T-helper 2 cell treated with Interferon-gamma antibody and Interleukin-4, amounts not matched to agents 5 μg/mL and 100 μg/mL, for 36 hours (primary cell): ENCODE results near the gene ALS2.

ENCODE experiments used
- DNase-seq: peaks from one replicate; pipeline ENCODE4 v3.0.0; 2021; ENCODE audit warnings: low spot score
- H3K27ac Mint-ChIP-seq: one replicate; pipeline ENCODE4 v1.8.0; 2021; ENCODE audit warnings: mild to moderate bottlenecking, mixed read lengths
- H3K27me3 Mint-ChIP-seq: one replicate; pipeline ENCODE4 v1.8.0; 2021; ENCODE audit warnings: low read depth, mixed read lengths
- H3K36me3 Mint-ChIP-seq: one replicate; pipeline ENCODE4 v1.8.0; 2021; ENCODE audit warnings: low read depth, mixed read lengths
- H3K4me1 Mint-ChIP-seq: one replicate; pipeline ENCODE4 v1.8.0; 2021; ENCODE audit warnings: low read depth, mixed read lengths
- H3K4me3 Mint-ChIP-seq: one replicate; pipeline ENCODE4 v1.8.0; 2022; ENCODE audit warnings: mild to moderate bottlenecking, moderate library complexity, mixed read lengths
- H3K9me3 Mint-ChIP-seq: one replicate; pipeline ENCODE4 v1.8.0; 2021; ENCODE audit warnings: mixed read lengths

The ALS2 gene

GRCh38 chr2:201669865-201670264, 110.9 kb downstream of the ALS2 start:
- no peak overlapping the region for H3K4me3 Mint-ChIP-seq
- no peaks in the 10 kb centered on the region for H3K36me3 Mint-ChIP-seq
- no peaks in the 10 kb centered on the region for H3K9me3 Mint-ChIP-seq
- no peak for DNase-seq
- H3K27me3 Mint-ChIP-seq = peaks cover 13% of the 10 kb centered on the region
- no peaks in the 10 kb centered on the region for H3K4me1 Mint-ChIP-seq
- no peak overlapping the region for H3K27ac Mint-ChIP-seq

DNA sequence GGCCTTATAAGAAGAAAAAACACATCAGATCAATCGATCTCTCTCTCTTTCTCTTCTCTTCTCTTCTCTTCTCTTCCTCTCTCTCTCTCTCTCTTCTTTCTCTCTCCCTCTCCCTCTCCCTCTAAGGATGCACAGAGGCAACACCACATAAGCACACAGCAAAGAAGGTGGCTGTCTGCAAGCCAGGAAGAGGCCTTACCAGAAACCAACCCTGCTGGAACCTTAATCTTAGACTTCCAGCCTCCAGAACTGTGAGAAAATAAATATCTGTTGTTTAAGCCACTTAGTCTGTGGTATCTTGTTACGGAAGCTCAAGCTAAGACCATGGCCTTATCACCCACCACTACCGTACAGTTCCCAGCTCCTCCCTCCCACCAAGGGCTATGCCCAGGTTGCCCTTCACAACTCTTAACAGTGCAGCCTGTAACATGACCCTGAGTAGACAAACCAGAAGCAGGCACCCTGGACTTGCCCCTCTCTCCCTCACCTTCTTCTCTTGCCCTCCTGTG, 112.3 kb downstream of the ALS2 start:
- Mint-ChIP-seq H3K27me3 (peaks cover 12% of the 10 kb centered on the region), H3K27ac (no peak overlapping the region), H3K4me3 (no peak overlapping the region), H3K4me1 (no peaks in the 10 kb centered on the region), H3K36me3 (no peaks in the 10 kb centered on the region), H3K9me3 (no peaks in the 10 kb centered on the region)
- no peak for DNase-seq

GRCh38 chr2:201664334-201664733, 116.4 kb downstream of the ALS2 start:
- no peak for DNase-seq
- no peaks in the 10 kb centered on the region for H3K9me3 Mint-ChIP-seq
- peaks cover 8% of the 10 kb centered on the region for H3K27me3 Mint-ChIP-seq
- H3K4me3 Mint-ChIP-seq = no peak overlapping the region
- no peaks in the 10 kb centered on the region for H3K36me3 Mint-ChIP-seq
- no peaks in the 10 kb centered on the region for H3K4me1 Mint-ChIP-seq
- no peak overlapping the region for H3K27ac Mint-ChIP-seq

GRCh38 chr2:201661366-201661765, 119.4 kb downstream of the ALS2 start:
- no peak overlapping the region for H3K4me3 Mint-ChIP-seq
- no peaks in the 10 kb centered on the region for H3K36me3 Mint-ChIP-seq
- no peaks in the 10 kb centered on the region for H3K9me3 Mint-ChIP-seq
- peaks cover 21% of the 10 kb centered on the region for H3K27me3 Mint-ChIP-seq
- no peaks in the 10 kb centered on the region for H3K4me1 Mint-ChIP-seq
- no peak for DNase-seq
- no peak overlapping the region for H3K27ac Mint-ChIP-seq

DNA sequence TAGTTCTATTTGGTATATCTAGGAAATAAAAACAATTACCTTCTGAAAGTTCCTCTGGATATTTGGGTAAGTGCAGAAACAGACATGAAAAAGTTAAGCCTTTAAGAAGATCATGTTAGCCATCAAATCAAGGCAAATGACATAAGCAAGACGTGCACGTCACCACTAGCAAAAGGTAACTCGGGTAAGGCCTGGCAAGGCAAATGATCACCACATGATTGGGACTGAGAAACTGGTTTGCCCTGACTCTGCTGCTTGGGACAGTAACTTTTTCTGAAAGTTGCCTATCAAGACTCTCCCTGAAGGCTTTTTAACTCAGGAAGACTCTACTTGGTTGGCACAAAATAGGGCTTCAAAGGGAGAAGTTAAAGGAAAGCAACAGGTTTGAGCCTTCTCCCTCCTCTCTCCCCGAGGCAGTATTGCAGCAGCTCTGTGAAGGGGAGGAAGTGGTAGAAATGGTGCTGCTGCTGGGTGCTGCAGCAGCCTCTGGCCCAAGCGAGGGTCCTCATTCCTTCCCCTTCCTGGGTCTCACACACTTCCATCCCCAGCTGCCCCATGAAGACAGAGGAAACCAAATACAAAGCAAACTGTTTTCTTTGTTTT, 120.3 kb downstream of the ALS2 start:
- Mint-ChIP-seq H3K4me1 (no peaks in the 10 kb centered on the region), H3K27ac (no peak overlapping the region), H3K36me3 (no peaks in the 10 kb centered on the region), H3K4me3 (no peak overlapping the region), H3K27me3 (peaks cover 21% of the 10 kb centered on the region), H3K9me3 (no peaks in the 10 kb centered on the region)
- DNase-seq = no peak

- H3K9me3 Mint-ChIP-seq = no peaks in the 10 kb centered on the region
- no peak overlapping the region for H3K27ac Mint-ChIP-seq
- DNase-seq = no peak
- no peaks in the 10 kb centered on the region for H3K36me3 Mint-ChIP-seq
- peaks cover 33% of the 10 kb centered on the region for H3K27me3 Mint-ChIP-seq
- no peak overlapping the region for H3K4me3 Mint-ChIP-seq
- H3K4me1 Mint-ChIP-seq = no peaks in the 10 kb centered on the region
Observed at GRCh38 chr2:201656740-201657139, 124.0 kb downstream of the ALS2 start.

DNA sequence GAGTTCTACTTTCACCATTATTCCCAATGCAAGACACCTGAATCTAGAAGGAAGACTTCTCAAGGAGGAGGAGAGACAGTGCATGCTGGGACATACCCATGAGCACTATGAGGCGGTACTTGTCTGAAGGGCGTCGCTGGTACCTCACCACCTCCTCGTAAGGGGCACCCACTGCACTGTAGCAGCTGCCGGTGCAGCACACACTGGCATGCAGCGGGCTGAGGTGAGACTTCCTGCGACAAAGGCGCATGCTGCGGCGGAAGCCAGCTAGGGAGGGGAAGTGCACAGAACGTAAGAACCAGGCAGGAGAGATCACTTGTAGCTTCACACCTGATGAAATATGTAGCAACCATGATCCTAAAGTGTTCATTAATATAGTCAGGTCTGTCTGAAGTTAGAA, 124.6 kb downstream of the ALS2 start:
- no peak for DNase-seq
- Mint-ChIP-seq H3K27ac (no peak overlapping the region), H3K4me1 (no peaks in the 10 kb centered on the region), H3K36me3 (no peaks in the 10 kb centered on the region), H3K9me3 (no peaks in the 10 kb centered on the region), H3K4me3 (no peak overlapping the region), H3K27me3 (peaks cover 33% of the 10 kb centered on the region)

DNA sequence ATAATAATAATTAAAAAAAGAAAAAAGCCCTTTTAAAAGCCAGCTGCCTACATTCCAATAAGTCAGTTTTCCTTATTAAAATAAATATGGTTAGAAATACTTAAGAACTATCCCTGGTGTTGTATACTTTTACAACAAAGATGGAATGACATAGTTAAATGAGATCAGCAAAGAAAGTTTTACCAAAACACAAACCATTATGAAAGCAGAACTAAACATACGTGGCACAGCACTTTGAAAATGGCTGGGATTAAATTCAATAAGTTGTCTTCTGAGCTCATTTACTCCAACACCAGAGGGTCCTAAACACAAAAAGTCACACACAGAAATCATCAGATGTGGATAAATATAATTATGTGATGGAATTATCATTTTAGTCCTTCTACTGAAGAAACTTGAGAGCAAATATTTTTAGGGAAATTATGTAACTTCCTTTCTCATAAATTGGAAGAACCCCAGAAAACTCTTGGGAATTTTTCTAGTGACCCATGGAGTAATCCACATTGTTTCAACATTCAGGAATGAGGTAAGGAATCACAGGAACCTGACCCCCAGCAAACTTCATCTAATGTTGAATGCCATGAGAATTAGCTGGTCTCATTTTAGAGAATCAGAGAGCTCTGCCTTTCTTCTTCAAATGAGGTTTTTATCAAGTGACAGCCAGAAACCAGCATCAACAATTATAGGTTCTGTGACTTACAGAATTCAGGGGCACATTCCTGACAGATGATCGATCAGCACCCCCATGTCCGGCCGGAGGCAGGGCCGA, 125.9 kb downstream of the ALS2 start:
- Mint-ChIP-seq H3K4me3 (no peak overlapping the region), H3K4me1 (no peaks in the 10 kb centered on the region), H3K9me3 (no peaks in the 10 kb centered on the region), H3K27ac (no peak overlapping the region), H3K36me3 (no peaks in the 10 kb centered on the region), H3K27me3 (peaks cover 29% of the 10 kb centered on the region)
- no peak for DNase-seq

- H3K27ac Mint-ChIP-seq = no peak overlapping the region
- no peaks in the 10 kb centered on the region for H3K9me3 Mint-ChIP-seq
- no peak overlapping the region for H3K4me3 Mint-ChIP-seq
- H3K27me3 Mint-ChIP-seq = peaks cover 26% of the 10 kb centered on the region
- no peak for DNase-seq
- H3K36me3 Mint-ChIP-seq = no peaks in the 10 kb centered on the region
- no peaks in the 10 kb centered on the region for H3K4me1 Mint-ChIP-seq
Observed at GRCh38 chr2:201653221-201653620, 127.5 kb downstream of the ALS2 start.
